Heart left ventricle (tissue), 13 donors: ENCODE data around the gene SHROOM1.

Experiments used
- CTCF ChIP-seq, 12 donors: fragments of 200-600 bp; sonication (generic) in 4 of 12; IDR thresholded peaks; one replicate each; pipeline versions ENCODE4 v1.5.0 to v1.8.0; 2018 to 2022; ENCODE audit warnings: antibody characterized with exemption in 12 of 12, mild to moderate bottlenecking in 5 of 12
- POLR2A ChIP-seq, 2 donors: fragments of 450-650 bp; IDR thresholded peaks; one replicate each; pipeline ENCODE4 v1.6.1; 2017; ENCODE audit warnings: antibody characterized with exemption in 2 of 2, mild to moderate bottlenecking in 2 of 2, moderate library complexity in 2 of 2
- donor health status: ischemic (EF 13 %, LVEDD 7.1; RV severe dilation, severe dysfunction).
- donor health status: DM: no; HTN: yes; CAD: no.
- donor health status: DM: no; HTN: no; CAD: no.
- donor health status: ischemic (EF 25% LVEDD 6.9; RV normal size, moderate dysfunction).
- donor health status: ischemic (EF 25% LVEDD 5.7; RV mildly dilated, moderate dysfunction).
- donor health status: ischemic (EF 35%, LVEDD 5.7; RV mildly dilated, moderate dysfunction).
- donor health status: nonischemic (EF 11% LVEDD 7.7; RV severe dilation, severe dysfunction).
- donor health status: DM: yes; HTN: yes; CAD: no.
- donor health status: PGD.
- donor health status: ischemic (EF 29% LVEDD 5.4; RV normal size, mild dysfunction).
- donor health status: nonischemic (EF 23%, LVEDD 6.1; RV moderate dilation, normal function).

- TF ChIP-seq CTCF (IDR thresholded peaks at IDR 0.05): no peak
- no peak for TF ChIP-seq POLR2A (IDR thresholded peaks at IDR 0.05)
These were observed 15.7 kb downstream of the SHROOM1 start for GRCh38 chr5:132814503-132815294.
